NT2/D1 (cell line): ENCODE measurements around the gene TSPAN16.
A peak's percentile ranks its signal among the peaks of the same experiment; 100 is the strongest.

Experiments used
- DNase-seq: peaks from one replicate; pipeline ENCODE4 v3.0.0-alpha.2; 2011; ENCODE audit warnings: low read depth, low spot score
- H3K27me3 ChIP-seq: 2 replicates; pipeline ENCODE4 v1.6.0; 2011; ENCODE audit warnings: mild to moderate bottlenecking; ENCODE audit not compliant: insufficient read length, insufficient read depth
- H3K36me3 ChIP-seq: 2 replicates; pipeline ENCODE4 v1.6.1; 2011; ENCODE audit warnings: mild to moderate bottlenecking, low read length, mixed read lengths; ENCODE audit not compliant: insufficient read depth, insufficient read length
- H3K4me1 ChIP-seq: 2 replicates; pipeline ENCODE4 v1.5.1; 2011; ENCODE audit not compliant: insufficient read depth, insufficient read length
- H3K4me3 ChIP-seq: 2 replicates; pipeline ENCODE4 v1.5.1; 2011; ENCODE audit warnings: low read depth; ENCODE audit not compliant: insufficient read length
- H3K9ac ChIP-seq: 2 replicates; pipeline ENCODE4 v1.6.0; 2011; ENCODE audit warnings: low read depth; ENCODE audit not compliant: insufficient read length
- H3K9me3 ChIP-seq: 2 replicates; pipeline ENCODE4 v1.5.1; 2011; ENCODE audit warnings: mild to moderate bottlenecking, low read length; ENCODE audit not compliant: insufficient read depth
- SUZ12 ChIP-seq: IDR thresholded peaks from 2 replicates; pipeline ENCODE4 v1.6.1; 2011; ENCODE audit not compliant: insufficient read length, insufficient read depth; ENCODE audit errors: extremely low read depth
- YY1 ChIP-seq: IDR thresholded peaks from 2 replicates; pipeline ENCODE4 v1.6.1; 2011; ENCODE audit not compliant: insufficient read length, insufficient read depth
- ZNF274 ChIP-seq: IDR thresholded peaks from 2 replicates; pipeline ENCODE4 v1.6.1; 2011; ENCODE audit warnings: mild to moderate bottlenecking, low read depth, low read length

The TSPAN16 gene

DNA sequence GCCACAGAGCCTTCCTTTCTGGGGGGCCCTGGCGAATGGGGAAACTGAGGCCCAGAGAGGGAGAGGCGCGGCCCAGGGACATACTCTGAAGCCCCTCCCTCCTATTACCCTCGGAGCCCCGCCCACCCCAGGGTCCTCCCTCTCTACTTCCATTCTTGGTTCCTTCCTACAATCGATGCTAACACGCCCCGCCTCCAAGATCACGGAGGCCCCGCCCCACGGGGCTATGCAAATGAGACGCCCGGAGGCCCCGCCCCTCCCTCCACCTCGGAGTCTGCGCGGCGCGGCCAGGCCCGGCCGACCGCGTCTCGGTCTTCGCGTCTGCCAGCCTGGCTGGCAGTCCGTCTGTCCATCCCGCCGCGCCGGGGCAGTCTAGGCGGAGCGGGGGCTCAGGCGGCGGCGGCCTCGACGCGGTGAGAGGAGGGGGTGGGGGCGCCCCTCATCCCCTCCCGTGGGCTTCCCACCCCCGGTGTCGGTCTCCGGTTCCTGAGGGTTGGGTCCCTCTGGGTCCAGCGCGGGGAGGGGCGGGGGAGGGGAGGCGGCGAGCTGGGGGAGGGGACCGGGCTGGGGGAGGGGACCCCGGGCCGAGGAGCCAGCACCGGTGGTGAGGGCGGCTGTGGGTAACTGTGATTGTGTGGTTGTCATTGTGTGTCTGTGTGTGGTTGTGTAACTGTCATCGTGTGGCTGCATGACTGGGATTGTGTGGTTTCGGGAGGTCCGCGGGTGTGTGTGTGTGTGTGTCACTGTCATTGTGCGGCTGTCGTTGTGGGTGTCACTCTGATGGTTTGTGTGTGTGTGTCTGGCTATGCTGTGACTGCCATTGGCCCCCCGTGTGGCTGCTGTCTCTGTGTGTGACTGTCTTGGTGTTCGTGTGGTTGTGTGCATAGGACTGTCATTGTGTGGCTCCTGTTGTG lies 59.5 kb downstream of the TSPAN16 start, which contains the start of gene PLPPR2:
PLPPR2 (plus strand) TSS at position 273 of the 914 bp plus-strand sequence. CDS start 2,242 bp downstream, outside the sequence.
- H3K4me1 ChIP-seq = peaks cover 12% of the 10 kb centered on the region
- H3K9ac ChIP-seq = no peak within 1 kb of the TSS

DNA sequence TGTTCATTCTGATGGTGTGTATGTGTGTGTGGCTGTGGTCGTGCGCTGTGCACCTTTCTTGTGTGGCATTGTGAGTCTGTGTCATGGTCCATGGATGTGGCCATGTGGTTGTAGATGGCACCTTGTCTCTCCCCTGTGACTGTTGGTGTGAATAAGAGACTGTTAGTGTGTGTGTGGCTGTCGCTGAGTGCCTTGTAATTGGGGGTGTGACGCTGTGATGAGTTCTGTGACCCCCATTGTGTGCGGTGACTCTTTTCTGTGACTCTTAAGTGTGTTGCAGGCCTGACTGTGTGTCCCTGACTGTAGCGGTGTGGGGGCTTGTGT lies 60.1 kb downstream of the TSPAN16 start:
- no peak overlapping the region for H3K9ac ChIP-seq
- peaks cover 10% of the 10 kb centered on the region for H3K27me3 ChIP-seq
- TF ChIP-seq YY1 (no peak), SUZ12 (no peak), ZNF274 (no peak)
- peaks cover 13% of the 10 kb centered on the region for H3K4me1 ChIP-seq
- H3K9me3 ChIP-seq = no peaks in the 10 kb centered on the region
- DNase-seq = no peak
- peak overlapping the region; percentile 36 for H3K4me3 ChIP-seq
- peaks cover 4% of the 10 kb centered on the region for H3K36me3 ChIP-seq

More for the DNA sequence above, 59.5 kb downstream of the TSPAN16 start, which contains the start of gene PLPPR2:
- H3K27me3 ChIP-seq = peaks cover 10% of the 10 kb centered on the region
- peak within 1 kb of the TSS; percentile 36 for H3K4me3 ChIP-seq
- no peak for TF ChIP-seq SUZ12
- TF ChIP-seq ZNF274 = no peak
- TF ChIP-seq YY1 = no peak
- peaks cover 4% of the 10 kb centered on the region for H3K36me3 ChIP-seq
- peak; percentile 92 for DNase-seq
- H3K9me3 ChIP-seq = no peaks in the 10 kb centered on the region

- TF ChIP-seq SUZ12 (no peak), ZNF274 (no peak), YY1 (no peak)
- H3K4me3 ChIP-seq = no peak overlapping the region
Observed at GRCh38 chr19:11356676-11357550, 61.0 kb downstream of the TSPAN16 start.

GRCh38 chr19:11359421-11359820 lies 63.5 kb downstream of the TSPAN16 start:
- no peaks in the 10 kb centered on the region for H3K9me3 ChIP-seq
- TF ChIP-seq YY1 (no peak), ZNF274 (no peak), SUZ12 (no peak)
- H3K4me1 ChIP-seq = peaks cover 24% of the 10 kb centered on the region
- no peak overlapping the region for H3K9ac ChIP-seq
- H3K36me3 ChIP-seq = peaks cover 8% of the 10 kb centered on the region
- peaks cover 10% of the 10 kb centered on the region for H3K27me3 ChIP-seq
- no peak for DNase-seq
- H3K4me3 ChIP-seq = no peak overlapping the region

More at GRCh38 chr19:11356676-11357550, 61.0 kb downstream of the TSPAN16 start:
- H3K9me3 ChIP-seq = no peaks in the 10 kb centered on the region
- no peak overlapping the region for H3K9ac ChIP-seq
- DNase-seq = no peak
- H3K36me3 ChIP-seq = peaks cover 4% of the 10 kb centered on the region
- H3K4me1 ChIP-seq = peaks cover 18% of the 10 kb centered on the region
- peaks cover 10% of the 10 kb centered on the region for H3K27me3 ChIP-seq

DNA sequence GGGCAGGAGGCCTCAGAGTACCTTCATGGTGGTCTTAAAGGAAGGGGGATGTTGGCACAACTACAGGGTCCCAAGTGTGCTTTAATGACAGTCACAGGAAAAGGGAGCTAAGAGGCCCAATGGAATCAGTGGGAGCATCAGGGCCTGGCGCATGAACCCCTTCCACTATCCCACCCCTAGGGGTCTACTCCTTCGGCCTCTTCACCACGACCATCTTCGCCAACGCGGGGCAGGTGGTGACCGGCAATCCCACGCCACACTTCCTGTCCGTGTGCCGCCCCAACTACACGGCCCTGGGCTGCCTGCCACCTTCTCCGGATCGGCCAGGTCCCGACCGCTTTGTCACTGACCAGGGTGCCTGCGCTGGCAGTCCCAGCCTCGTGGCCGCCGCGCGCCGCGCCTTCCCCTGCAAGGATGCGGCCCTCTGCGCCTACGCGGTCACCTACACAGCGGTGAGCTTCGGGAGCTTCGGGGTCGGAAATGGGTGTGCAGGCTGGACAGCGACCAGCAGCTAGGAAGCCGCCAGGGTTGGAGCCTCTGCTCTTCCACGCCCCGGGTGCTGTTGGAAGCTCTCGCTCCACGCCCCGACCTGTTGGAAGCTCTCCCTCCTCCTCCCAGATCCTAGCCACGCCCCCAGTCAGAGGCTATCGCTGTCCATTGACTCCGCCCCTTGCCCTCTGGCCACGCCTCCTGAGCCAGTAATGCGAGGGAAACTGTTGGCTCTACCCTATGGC lies 65.2 kb downstream of the TSPAN16 start:
- no peak for DNase-seq
- peaks cover 18% of the 10 kb centered on the region for H3K4me1 ChIP-seq
- peaks cover 4% of the 10 kb centered on the region for H3K27me3 ChIP-seq
- peaks cover 18% of the 10 kb centered on the region for H3K36me3 ChIP-seq
- no peak overlapping the region for H3K4me3 ChIP-seq
- no peak overlapping the region for H3K9ac ChIP-seq
- H3K9me3 ChIP-seq = no peaks in the 10 kb centered on the region
- no peak for TF ChIP-seq YY1
- no peak for TF ChIP-seq ZNF274
- no peak for TF ChIP-seq SUZ12

- Histone ChIP-seq H3K4me3 (no peak overlapping the region), H3K36me3 (peaks cover 18% of the 10 kb centered on the region), H3K27me3 (no peaks in the 10 kb centered on the region), H3K9me3 (no peaks in the 10 kb centered on the region), H3K9ac (no peak overlapping the region), H3K4me1 (peaks cover 14% of the 10 kb centered on the region)
- DNase-seq = no peak
- TF ChIP-seq SUZ12 (no peak), YY1 (no peak), ZNF274 (no peak)
Observed at GRCh38 chr19:11361771-11362731, 66.1 kb downstream of the TSPAN16 start.
